Measurements from ENCODE around the gene LNX2.

DNA sequence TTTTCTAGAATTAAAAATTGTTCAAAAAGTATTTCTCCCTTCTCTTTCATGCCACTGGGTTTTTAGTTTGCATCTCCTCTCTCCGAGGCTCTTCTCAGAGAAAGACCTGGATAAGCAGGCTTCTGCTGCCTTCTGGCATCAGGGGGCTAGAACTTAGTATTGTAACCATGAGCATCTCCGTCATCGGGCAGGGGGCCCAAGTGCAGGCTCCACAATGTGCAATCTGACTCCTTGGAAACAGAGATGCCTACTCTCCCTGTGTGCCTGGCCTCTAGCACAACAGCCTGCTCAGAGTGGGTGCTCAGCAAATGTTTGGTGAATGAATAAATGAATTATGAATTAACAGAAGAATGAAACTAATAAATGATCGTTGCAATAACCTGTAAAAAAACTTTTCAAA lies 124.3 kb downstream of the LNX2 start:
- TF ChIP-seq, protein P1, sequence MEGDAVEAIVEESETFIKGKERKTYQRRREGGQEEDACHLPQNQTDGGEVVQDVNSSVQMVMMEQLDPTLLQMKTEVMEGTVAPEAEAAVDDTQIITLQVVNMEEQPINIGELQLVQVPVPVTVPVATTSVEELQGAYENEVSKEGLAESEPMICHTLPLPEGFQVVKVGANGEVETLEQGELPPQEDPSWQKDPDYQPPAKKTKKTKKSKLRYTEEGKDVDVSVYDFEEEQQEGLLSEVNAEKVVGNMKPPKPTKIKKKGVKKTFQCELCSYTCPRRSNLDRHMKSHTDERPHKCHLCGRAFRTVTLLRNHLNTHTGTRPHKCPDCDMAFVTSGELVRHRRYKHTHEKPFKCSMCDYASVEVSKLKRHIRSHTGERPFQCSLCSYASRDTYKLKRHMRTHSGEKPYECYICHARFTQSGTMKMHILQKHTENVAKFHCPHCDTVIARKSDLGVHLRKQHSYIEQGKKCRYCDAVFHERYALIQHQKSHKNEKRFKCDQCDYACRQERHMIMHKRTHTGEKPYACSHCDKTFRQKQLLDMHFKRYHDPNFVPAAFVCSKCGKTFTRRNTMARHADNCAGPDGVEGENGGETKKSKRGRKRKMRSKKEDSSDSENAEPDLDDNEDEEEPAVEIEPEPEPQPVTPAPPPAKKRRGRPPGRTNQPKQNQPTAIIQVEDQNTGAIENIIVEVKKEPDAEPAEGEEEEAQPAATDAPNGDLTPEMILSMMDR (optimal IDR thresholded peaks at IDR 0.05 in 1 of 3, IDR thresholded peaks at IDR 0.05 in 1 of 3, conservative IDR thresholded peaks at IDR 0.05 in 1 of 3; ENCODE audit: extremely low read depth in 1 of 3, insufficient read depth in 2 of 3, low read length in 3 of 3) = no peak
- no peak for TF ChIP-seq EZH2 (IDR thresholded peaks at IDR 0.05; ENCODE audit: low read length)
